NT2/D1 (cell line): ENCODE measurements around the gene DOCK11.

Experiments
- YY1 ChIP-seq: IDR thresholded peaks from 2 replicates; pipeline ENCODE4 v1.6.1; 2011; ENCODE audit not compliant: insufficient read length, insufficient read depth
- ZNF274 ChIP-seq: IDR thresholded peaks from 2 replicates; pipeline ENCODE4 v1.6.1; 2011; ENCODE audit warnings: mild to moderate bottlenecking, low read depth, low read length

DNA sequence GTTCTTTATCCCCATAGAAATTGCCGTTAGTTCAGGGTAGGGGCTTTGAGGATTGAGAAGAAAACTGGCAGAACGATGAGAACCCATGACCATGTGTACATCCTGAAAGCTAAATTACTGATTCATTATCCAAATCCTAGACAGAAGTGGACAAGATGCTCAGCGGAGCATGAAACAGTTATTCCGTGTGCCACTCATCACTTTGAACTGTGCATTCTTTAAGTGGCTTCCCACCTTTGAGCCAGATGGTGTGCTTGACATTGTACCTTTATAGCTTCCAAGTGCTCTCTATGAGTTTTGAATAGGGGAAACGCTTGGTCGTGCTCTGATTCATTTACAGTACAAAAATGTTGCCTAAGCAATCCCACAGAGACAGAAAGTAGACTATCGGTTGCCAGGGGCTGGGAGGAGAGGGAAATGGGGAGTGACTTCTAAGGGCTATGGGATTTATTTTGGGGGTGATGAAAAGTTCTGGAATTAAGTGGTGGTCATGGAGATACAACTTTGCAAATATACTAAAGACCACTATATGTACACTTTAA is 100.0 kb downstream of the DOCK11 start:
- TF ChIP-seq YY1 = no peak
- TF ChIP-seq ZNF274 = no peak
